AG10803 (cell line): ENCODE results near the gene SPOCK2.

Experiments used
- DNase-seq: peaks from one replicate; pipeline ENCODE4 v3.0.0; 2010; ENCODE audit warnings: low read depth
- H3K4me3 ChIP-seq: 2 replicates; pipeline ENCODE4 v1.5.1; 2011; ENCODE audit warnings: mild to moderate bottlenecking, low read length, control low read depth
- TF ChIP-seq, protein P1 (sequence below): conservative IDR thresholded peaks from 2 replicates; pipeline ENCODE4 v1.5.1; 2011; ENCODE audit warnings: mild to moderate bottlenecking, low read length, control low read depth, inconsistent platforms

Gene SPOCK2

DNA sequence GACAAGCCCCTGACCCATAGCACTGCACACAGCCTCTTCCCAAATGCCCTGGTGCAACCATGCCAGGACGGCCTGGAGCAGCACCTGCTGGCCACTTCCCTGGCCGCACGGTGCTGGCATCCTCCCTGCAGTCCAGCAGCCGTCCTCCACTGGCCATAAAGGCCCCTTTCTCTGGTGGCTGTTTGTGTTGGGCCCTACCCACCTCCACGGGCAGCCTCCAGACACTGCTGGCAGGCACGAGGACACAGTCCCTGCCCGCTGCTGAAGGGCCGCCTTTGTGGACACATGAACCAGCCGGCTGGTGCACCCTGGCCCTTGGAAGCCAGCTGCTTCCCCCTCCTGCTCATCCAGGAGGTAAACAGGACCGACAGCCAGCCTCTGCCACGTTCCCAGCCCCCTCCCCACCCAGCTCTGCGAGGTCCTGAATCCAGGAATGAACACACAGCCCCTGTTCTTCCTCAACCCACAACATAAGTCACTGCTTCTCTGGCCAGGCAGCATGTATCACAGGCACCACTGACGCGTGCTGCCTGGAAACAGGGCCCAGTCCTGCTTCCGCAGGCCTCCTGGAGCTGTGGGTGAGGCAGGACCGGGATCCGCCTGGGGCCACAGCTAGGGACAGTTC is 43.8 kb downstream of the SPOCK2 start:
- DNase-seq = peak; percentile 15
- TF ChIP-seq, protein P1, sequence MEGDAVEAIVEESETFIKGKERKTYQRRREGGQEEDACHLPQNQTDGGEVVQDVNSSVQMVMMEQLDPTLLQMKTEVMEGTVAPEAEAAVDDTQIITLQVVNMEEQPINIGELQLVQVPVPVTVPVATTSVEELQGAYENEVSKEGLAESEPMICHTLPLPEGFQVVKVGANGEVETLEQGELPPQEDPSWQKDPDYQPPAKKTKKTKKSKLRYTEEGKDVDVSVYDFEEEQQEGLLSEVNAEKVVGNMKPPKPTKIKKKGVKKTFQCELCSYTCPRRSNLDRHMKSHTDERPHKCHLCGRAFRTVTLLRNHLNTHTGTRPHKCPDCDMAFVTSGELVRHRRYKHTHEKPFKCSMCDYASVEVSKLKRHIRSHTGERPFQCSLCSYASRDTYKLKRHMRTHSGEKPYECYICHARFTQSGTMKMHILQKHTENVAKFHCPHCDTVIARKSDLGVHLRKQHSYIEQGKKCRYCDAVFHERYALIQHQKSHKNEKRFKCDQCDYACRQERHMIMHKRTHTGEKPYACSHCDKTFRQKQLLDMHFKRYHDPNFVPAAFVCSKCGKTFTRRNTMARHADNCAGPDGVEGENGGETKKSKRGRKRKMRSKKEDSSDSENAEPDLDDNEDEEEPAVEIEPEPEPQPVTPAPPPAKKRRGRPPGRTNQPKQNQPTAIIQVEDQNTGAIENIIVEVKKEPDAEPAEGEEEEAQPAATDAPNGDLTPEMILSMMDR = peak; percentile 30
- no peak overlapping the region for H3K4me3 ChIP-seq

DNA sequence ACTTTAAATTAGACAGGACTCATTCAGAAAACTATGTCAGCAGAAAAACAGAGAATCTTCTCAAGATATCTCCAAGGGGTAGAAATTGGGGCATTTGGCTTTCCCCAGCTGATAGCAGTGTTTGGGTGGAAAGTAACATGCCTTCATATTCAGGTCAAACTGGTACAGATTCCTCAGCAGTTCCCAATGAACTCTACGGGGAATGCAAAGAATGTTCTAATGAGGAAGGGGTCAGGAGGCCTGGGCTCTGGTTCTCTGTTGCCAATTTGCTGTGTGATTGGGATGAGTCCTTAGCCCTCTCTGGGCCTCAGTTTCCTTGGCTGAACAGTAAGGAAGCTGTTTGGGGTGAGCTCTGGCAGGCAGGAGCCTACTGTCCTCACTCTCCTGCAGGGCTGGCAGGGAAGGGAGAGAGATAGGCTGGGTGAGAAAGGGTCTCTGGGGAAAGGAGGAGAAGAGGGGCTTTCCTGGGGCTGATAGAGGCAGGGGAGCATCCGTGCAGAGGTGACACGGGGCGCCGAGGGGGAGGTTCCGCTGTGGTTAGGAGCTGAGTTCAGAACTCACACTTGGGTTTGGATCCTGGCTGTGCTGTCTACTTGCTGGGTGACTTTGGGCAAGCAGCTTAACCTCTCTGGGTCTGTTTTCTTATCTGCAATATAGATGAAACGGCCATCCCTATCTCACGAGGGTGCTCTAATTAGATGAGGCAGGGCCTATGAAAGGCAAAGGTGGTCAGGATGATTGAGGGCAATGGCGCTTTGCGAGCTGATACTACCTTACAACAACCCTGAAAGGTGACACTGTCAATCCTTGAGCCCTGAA is 45.1 kb downstream of the SPOCK2 start:
- H3K4me3 ChIP-seq = no peak overlapping the region
- DNase-seq = no peak
- TF ChIP-seq, protein P1 = no peak

DNA sequence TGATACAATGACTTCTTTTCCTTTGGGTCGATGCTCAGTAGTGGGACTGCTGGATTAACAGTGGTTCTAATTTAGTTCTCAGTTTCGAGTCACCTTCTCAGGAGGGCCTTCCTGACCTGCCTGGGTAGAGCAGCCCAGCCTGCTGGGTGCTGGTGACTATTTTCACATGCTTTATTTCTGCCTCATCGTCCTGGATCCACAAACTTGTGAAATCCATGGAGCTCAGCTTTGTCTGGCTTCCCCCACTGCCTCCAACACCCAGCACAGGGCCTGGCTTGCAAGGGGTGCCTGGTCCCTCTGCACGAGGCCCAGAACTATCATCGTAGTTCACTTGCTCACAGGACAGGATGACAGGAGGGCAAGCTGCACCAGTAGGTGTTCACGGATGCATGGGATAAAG is 46.9 kb downstream of the SPOCK2 start:
- DNase-seq = no peak
- H3K4me3 ChIP-seq = no peak overlapping the region
- TF ChIP-seq, protein P1 = no peak

DNA sequence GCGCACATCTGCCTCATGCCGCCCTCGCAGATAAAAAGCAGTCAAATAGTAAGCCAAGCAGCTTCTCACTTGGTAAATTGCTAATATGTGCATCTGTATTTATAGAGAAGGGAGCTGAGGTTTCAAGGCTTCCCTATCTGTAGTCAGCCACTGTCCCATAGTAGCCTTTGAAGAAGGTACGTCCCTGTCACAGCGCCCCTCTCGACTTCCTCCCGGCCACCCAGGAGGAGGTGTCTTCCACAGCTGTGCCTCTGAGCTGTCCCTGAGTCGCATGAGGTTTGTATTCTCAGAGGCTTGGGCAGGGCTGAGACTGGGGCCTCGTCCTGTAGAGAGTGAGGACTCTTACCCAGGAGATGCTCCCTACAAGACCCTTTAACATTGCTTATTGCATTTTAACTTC is 49.0 kb downstream of the SPOCK2 start:
- H3K4me3 ChIP-seq = no peak overlapping the region
- TF ChIP-seq, protein P1 = no peak
- DNase-seq = no peak

DNA sequence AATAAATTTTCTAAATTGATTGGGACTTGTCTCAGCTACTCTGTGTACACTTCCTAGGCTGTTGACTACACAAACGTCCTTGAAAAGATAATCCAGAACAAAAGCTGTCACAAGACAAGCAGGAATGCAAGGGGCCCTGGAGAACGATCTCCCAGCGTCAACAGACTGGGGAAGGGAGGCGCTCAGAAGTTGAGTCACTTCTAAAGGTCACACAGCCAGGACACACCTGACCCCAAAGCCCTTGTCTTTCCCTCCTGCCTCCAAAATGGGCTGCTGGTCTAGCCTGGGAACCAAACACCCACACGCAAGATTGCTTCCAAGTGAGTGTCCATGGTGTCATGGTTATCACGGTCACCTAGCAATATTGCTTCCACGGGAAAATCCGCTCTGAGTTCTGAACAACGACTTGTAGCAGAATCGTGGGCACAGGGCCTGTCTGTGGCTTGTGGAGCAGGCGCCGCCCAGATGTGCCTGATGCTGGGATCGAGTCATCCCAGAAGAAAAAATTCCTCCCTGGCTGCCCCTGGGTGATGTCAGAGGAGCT is 49.8 kb downstream of the SPOCK2 start:
- DNase-seq = peak; percentile 76
- TF ChIP-seq, protein P1 = no peak
- no peak overlapping the region for H3K4me3 ChIP-seq

DNA sequence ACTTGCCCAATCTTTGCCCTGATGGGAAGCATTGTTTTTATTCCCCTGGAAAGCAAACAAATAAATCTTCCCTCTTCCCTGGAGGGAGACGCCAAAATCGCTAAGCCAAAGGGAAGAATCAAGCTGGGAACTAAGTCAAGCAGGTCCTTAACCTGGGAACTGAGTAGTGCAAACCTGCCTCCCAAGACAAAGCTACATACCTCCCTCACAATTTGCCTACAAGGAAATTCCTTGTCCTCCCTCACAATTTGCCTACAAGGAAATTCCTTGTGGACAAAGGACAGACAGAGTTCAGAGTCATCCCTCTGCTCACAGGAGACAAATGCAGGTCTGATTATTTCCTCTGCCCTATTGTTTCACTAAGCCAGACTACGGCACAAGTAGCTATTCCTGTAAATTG is 50.5 kb downstream of the SPOCK2 start:
- TF ChIP-seq, protein P1 = no peak
- no peak overlapping the region for H3K4me3 ChIP-seq
- no peak for DNase-seq

DNA sequence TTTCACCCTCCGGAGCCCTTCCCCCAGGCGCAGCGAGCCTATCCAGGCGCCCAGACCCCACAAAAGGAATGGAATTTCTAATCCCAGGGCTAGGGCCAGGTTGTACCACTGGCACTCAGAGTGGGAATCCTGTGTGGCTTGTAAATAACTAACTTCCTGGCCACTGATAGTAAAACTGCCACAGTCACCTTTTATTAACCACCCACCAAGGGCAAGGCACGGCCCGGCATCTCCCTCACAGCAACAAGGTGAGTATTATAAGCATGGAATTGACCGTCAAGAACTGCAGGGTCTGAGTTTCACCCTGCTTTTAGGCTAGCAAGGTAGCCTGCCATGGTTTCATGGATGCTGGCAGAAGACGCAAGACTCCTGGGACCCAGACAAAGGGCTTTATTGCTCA is 51.1 kb downstream of the SPOCK2 start:
- DNase-seq = no peak
- TF ChIP-seq, protein P1 = no peak
- H3K4me3 ChIP-seq = no peak overlapping the region
